GM21786 (cell line): ENCODE data around the gene APPL2.

ENCODE experiments used
- ATAC-seq: cut with Tn5 transposase; IDR thresholded peaks from one replicate; pipeline ENCODE4 v1.9.1; 2021; ENCODE audit not compliant: unreplicated experiment

The APPL2 gene

GRCh38 chr12:105222726-105223351, 13.1 kb downstream of the APPL2 start:
- ATAC-seq: no peak

- ATAC-seq: no peak
These were observed 13.7 kb downstream of the APPL2 start for GRCh38 chr12:105222284-105222655.

- no peak for ATAC-seq
These were observed 14.2 kb downstream of the APPL2 start for GRCh38 chr12:105221583-105222283.

GRCh38 chr12:105220929-105221290, 15.1 kb downstream of the APPL2 start:
- no peak for ATAC-seq

GRCh38 chr12:105220150-105220928, 15.6 kb downstream of the APPL2 start:
- ATAC-seq: no peak

- ATAC-seq: no peak
These were observed 16.5 kb downstream of the APPL2 start for GRCh38 chr12:105219261-105220028.

GRCh38 chr12:105218434-105218833, 17.5 kb downstream of the APPL2 start:
- ATAC-seq: no peak

- no peak for ATAC-seq
These were observed 21.2 kb downstream of the APPL2 start for GRCh38 chr12:105214670-105215375.

- ATAC-seq: no peak
These were observed 21.8 kb downstream of the APPL2 start for GRCh38 chr12:105214148-105214547.

GRCh38 chr12:105212438-105212837, 23.5 kb downstream of the APPL2 start:
- no peak for ATAC-seq

GRCh38 chr12:105209091-105209490, 26.9 kb downstream of the APPL2 start:
- no peak for ATAC-seq

GRCh38 chr12:105206686-105207374, 29.1 kb downstream of the APPL2 start:
- no peak for ATAC-seq

GRCh38 chr12:105205322-105206048, 30.5 kb downstream of the APPL2 start:
- no peak for ATAC-seq

- ATAC-seq: no peak
These were observed 31.1 kb downstream of the APPL2 start for GRCh38 chr12:105204916-105205315.

- no peak for ATAC-seq
These were observed 31.8 kb downstream of the APPL2 start for GRCh38 chr12:105204127-105204526.

GRCh38 chr12:105202202-105202601, 33.8 kb downstream of the APPL2 start:
- ATAC-seq: no peak

- ATAC-seq: no peak
These were observed 34.7 kb downstream of the APPL2 start for GRCh38 chr12:105201299-105201698.

GRCh38 chr12:105200385-105200784, 35.6 kb downstream of the APPL2 start:
- no peak for ATAC-seq

GRCh38 chr12:105198961-105199360, 37.0 kb downstream of the APPL2 start:
- no peak for ATAC-seq
